IgD-negative memory B cell (primary cell): ENCODE results near the gene SEC22B. TPM values are rescaled to one million over a fixed set of nuclear protein-coding genes. Genes with fewer than 3 reads are reported as not detected.
"Not testable (repeated sequence)": the region's sequence is repeated elsewhere in the genome, so short reads cannot be mapped to it uniquely, and the experiment has no call there.

Experiments
- H3K27ac Mint-ChIP-seq, 3 donors: one replicate each; pipeline ENCODE4 v1.8.0; 2020 to 2022; ENCODE audit warnings: mild to moderate bottlenecking in 3 of 3, mixed read lengths in 3 of 3, moderate library complexity in 1 of 3
- H3K27me3 Mint-ChIP-seq: one replicate; pipeline ENCODE4 v1.8.0; 2021; ENCODE audit warnings: mixed read lengths
- H3K36me3 Mint-ChIP-seq: one replicate; pipeline ENCODE4 v1.8.0; 2020; ENCODE audit warnings: mild to moderate bottlenecking, mixed read lengths
- H3K4me1 Mint-ChIP-seq, 3 donors: one replicate each; pipeline ENCODE4 v1.8.0; 2020 to 2022; ENCODE audit warnings: mixed read lengths in 3 of 3, mild to moderate bottlenecking in 1 of 3
- H3K4me3 Mint-ChIP-seq, 4 donors: one replicate each; pipeline ENCODE4 v1.8.0; 2020 to 2022; ENCODE audit warnings: mild to moderate bottlenecking in 4 of 4, mixed read lengths in 4 of 4, moderate library complexity in 3 of 4
- H3K9me3 Mint-ChIP-seq, 3 donors: one replicate each; pipeline ENCODE4 v1.8.0; 2020 to 2021; ENCODE audit warnings: mixed read lengths in 3 of 3, mild to moderate bottlenecking in 1 of 3
- polyA plus RNA-seq: library from polyadenylated mRNA; unstranded; fragments of 300-500 nt; fragmentation: Illumina TruSeq; gene quantifications from one replicate; pipeline ENCODE4 v1.2.3, GENCODE V29; 2021

The SEC22B gene
- polyA plus RNA-seq, 1 donor from 2014 or later, result 15.6 TPM

- not testable (repeated sequence) for H3K4me1 Mint-ChIP-seq, H3K4me3 Mint-ChIP-seq, H3K36me3 Mint-ChIP-seq, H3K9me3 Mint-ChIP-seq, H3K27ac Mint-ChIP-seq, H3K27me3 Mint-ChIP-seq
These were observed 14.3 kb downstream of the SEC22B start for GRCh38 chr1:120162015-120162414.

GRCh38 chr1:120158495-120158894 lies 17.8 kb downstream of the SEC22B start:
- H3K9me3 Mint-ChIP-seq, H3K27ac Mint-ChIP-seq, H3K4me3 Mint-ChIP-seq, H3K27me3 Mint-ChIP-seq, H3K4me1 Mint-ChIP-seq, H3K36me3 Mint-ChIP-seq: not testable (repeated sequence)

- not testable (repeated sequence) for H3K36me3 Mint-ChIP-seq, H3K4me3 Mint-ChIP-seq, H3K9me3 Mint-ChIP-seq, H3K4me1 Mint-ChIP-seq, H3K27me3 Mint-ChIP-seq, H3K27ac Mint-ChIP-seq
These were observed 18.2 kb downstream of the SEC22B start for GRCh38 chr1:120158086-120158485.

GRCh38 chr1:120150138-120150822 lies 26.0 kb downstream of the SEC22B start:
- H3K4me3 Mint-ChIP-seq, H3K4me1 Mint-ChIP-seq, H3K27me3 Mint-ChIP-seq, H3K36me3 Mint-ChIP-seq, H3K27ac Mint-ChIP-seq, H3K9me3 Mint-ChIP-seq: not testable (repeated sequence)

- H3K27ac Mint-ChIP-seq, H3K4me1 Mint-ChIP-seq, H3K4me3 Mint-ChIP-seq, H3K9me3 Mint-ChIP-seq, H3K36me3 Mint-ChIP-seq, H3K27me3 Mint-ChIP-seq: not testable (repeated sequence)
These were observed 26.8 kb downstream of the SEC22B start for GRCh38 chr1:120149420-120150059.

- H3K4me1 Mint-ChIP-seq, result peaks cover 15 to 22% (median 19%) of the 10 kb centered on the region in 3 donors
- not testable (repeated sequence) for H3K9me3 Mint-ChIP-seq
These were observed 30.5 kb downstream of the SEC22B start for GRCh38 chr1:120145806-120146205.

GRCh38 chr1:120144626-120145025 lies 31.7 kb downstream of the SEC22B start:
- H3K9me3 Mint-ChIP-seq, H3K36me3 Mint-ChIP-seq, H3K27ac Mint-ChIP-seq, H3K27me3 Mint-ChIP-seq, H3K4me3 Mint-ChIP-seq: not testable (repeated sequence)
- peaks cover 13 to 20% (median 17%) of the 10 kb centered on the region in 3 donors for H3K4me1 Mint-ChIP-seq

More at GRCh38 chr1:120145806-120146205, 30.5 kb downstream of the SEC22B start:
- H3K27ac Mint-ChIP-seq, H3K36me3 Mint-ChIP-seq, H3K27me3 Mint-ChIP-seq, H3K4me3 Mint-ChIP-seq: not testable (repeated sequence)

- not testable (repeated sequence) for H3K4me3 Mint-ChIP-seq
These were observed 32.2 kb downstream of the SEC22B start for GRCh38 chr1:120144169-120144568.

GRCh38 chr1:120143334-120143733 lies 33.0 kb downstream of the SEC22B start:
- not testable (repeated sequence) for H3K4me3 Mint-ChIP-seq

More at GRCh38 chr1:120144169-120144568, 32.2 kb downstream of the SEC22B start:
- H3K27me3 Mint-ChIP-seq, H3K36me3 Mint-ChIP-seq, H3K9me3 Mint-ChIP-seq: not testable (repeated sequence)
- peaks cover 12 to 17% (median 16%) of the 10 kb centered on the region in 3 donors for H3K4me1 Mint-ChIP-seq
- peak overlapping the region in 1 of 3 donors; percentile 75 for H3K27ac Mint-ChIP-seq

GRCh38 chr1:120142512-120143263 lies 33.6 kb downstream of the SEC22B start:
- H3K9me3 Mint-ChIP-seq, H3K36me3 Mint-ChIP-seq, H3K27me3 Mint-ChIP-seq: not testable (repeated sequence)
- H3K27ac Mint-ChIP-seq, result peak overlapping the region in 1 of 3 donors; percentile 35
- peaks cover 12 to 17% (median 14%) of the 10 kb centered on the region in 3 donors for H3K4me1 Mint-ChIP-seq
- H3K4me3 Mint-ChIP-seq, result peak overlapping the region; percentile 1 to 80 (median 66)

More at GRCh38 chr1:120143334-120143733, 33.0 kb downstream of the SEC22B start:
- H3K9me3 Mint-ChIP-seq, H3K36me3 Mint-ChIP-seq, H3K27me3 Mint-ChIP-seq: not testable (repeated sequence)
- Mint-ChIP-seq H3K4me1 (peaks cover 12 to 17% (median 14%) of the 10 kb centered on the region in 3 donors), H3K27ac (peak overlapping the region in 1 of 3 donors; percentile 4)

- H3K36me3 Mint-ChIP-seq, H3K27me3 Mint-ChIP-seq, H3K9me3 Mint-ChIP-seq: not testable (repeated sequence)
- peaks cover 12 to 17% (median 14%) of the 10 kb centered on the region in 3 donors for H3K4me1 Mint-ChIP-seq
- peak overlapping the region in 2 of 4 donors; percentile 19 to 77 for H3K4me3 Mint-ChIP-seq
- H3K27ac Mint-ChIP-seq, result peak overlapping the region in 1 of 3 donors; percentile 35
These were observed 34.5 kb downstream of the SEC22B start for GRCh38 chr1:120141865-120142264.

- peaks cover 12 to 17% (median 14%) of the 10 kb centered on the region in 3 donors for H3K4me1 Mint-ChIP-seq
- H3K27ac Mint-ChIP-seq, H3K9me3 Mint-ChIP-seq, H3K27me3 Mint-ChIP-seq, H3K4me3 Mint-ChIP-seq, H3K36me3 Mint-ChIP-seq: not testable (repeated sequence)
These were observed 35.6 kb downstream of the SEC22B start for GRCh38 chr1:120140656-120141265.

- H3K4me3 Mint-ChIP-seq, H3K4me1 Mint-ChIP-seq, H3K27ac Mint-ChIP-seq, H3K9me3 Mint-ChIP-seq, H3K27me3 Mint-ChIP-seq, H3K36me3 Mint-ChIP-seq: not testable (repeated sequence)
These were observed 40.2 kb downstream of the SEC22B start for GRCh38 chr1:120136086-120136485.

GRCh38 chr1:120133928-120134325 lies 42.4 kb downstream of the SEC22B start:
- H3K36me3 Mint-ChIP-seq, H3K9me3 Mint-ChIP-seq, H3K4me3 Mint-ChIP-seq, H3K27me3 Mint-ChIP-seq, H3K4me1 Mint-ChIP-seq, H3K27ac Mint-ChIP-seq: not testable (repeated sequence)

GRCh38 chr1:120133228-120133927 lies 42.9 kb downstream of the SEC22B start:
- Mint-ChIP-seq H3K27me3 (no peaks in the 10 kb centered on the region), H3K36me3 (peaks cover 1% of the 10 kb centered on the region), H3K4me3 (no peak overlapping the region), H3K27ac (peak overlapping the region in 1 of 3 donors; percentile 1), H3K4me1 (peaks cover 5 to 8% (median 6%) of the 10 kb centered on the region in 3 donors), H3K9me3 (no peaks in the 10 kb centered on the region)
